GM19324 (cell line): ENCODE data around the gene OR9A2.

ENCODE experiments used
- ATAC-seq: cut with Tn5 transposase; IDR thresholded peaks from one replicate; pipeline ENCODE4 v1.9.1; 2021; ENCODE audit warnings: mild to moderate bottlenecking, moderate library complexity; ENCODE audit not compliant: unreplicated experiment, low FRiP score

OR9A2 gene, protein sequence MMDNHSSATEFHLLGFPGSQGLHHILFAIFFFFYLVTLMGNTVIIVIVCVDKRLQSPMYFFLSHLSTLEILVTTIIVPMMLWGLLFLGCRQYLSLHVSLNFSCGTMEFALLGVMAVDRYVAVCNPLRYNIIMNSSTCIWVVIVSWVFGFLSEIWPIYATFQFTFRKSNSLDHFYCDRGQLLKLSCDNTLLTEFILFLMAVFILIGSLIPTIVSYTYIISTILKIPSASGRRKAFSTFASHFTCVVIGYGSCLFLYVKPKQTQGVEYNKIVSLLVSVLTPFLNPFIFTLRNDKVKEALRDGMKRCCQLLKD

DNA sequence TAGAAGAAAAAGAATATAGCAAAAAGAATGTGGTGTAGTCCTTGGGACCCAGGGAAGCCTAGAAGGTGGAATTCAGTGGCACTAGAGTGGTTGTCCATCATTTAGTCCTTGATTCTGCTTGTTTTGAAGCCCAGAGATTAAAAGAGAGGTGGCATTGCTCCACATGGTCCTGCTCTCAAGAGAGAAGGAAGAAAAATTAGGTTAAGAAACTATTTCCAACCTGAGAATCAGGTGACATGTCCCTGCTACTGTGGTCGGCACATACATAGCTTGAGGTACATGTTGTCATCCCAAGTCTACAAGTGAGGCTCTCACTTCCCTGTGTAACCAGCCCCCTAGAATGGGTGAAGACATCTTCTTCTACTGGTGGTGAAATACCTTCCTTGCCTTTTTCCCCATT is at the start of gene OR9A2:
Gene OR9A2, minus strand, starts transcription at position 101 of the 400 bp plus-strand sequence. Its CDS starts 0 bp downstream, at position 101.
- ATAC-seq: no peak

DNA sequence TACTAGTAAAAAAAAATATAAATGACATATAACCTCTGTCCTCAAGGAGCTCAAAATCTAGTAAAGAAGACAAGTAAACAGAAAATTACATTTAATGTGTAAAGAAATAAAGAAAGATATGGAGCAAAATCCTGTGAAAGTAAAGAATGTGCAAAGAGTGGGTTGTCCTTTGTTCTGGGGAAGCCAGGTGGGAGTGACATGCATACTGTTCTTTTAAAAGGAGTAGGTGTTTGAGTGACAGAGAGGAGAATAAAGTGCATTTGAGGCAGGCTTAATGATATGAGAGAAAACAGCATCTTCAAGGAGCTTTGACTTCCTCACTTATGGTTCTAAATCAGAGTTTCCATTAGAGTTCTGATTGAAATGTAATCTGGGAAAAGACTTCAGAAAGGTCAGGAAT is 47.2 kb upstream of the OR9A2 start:
- ATAC-seq: no peak

DNA sequence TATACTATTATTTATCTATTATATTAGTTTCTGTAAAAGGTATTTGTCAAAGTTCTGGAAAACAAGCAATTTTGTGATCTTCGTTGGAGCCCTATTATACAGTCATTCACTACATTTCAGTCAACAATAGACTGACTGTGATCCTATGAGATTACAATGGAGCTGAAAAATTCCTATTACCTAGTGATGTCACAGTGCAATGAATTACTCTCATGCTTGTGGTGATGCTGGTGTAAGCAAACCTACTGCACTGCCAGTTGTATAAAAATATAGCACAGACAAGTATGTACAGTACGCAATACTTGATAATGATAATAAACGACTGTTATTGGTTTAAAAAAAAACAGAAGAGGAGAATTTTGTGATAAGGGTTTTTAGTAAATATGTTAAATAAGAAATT is 46.6 kb upstream of the OR9A2 start:
- no peak for ATAC-seq

DNA sequence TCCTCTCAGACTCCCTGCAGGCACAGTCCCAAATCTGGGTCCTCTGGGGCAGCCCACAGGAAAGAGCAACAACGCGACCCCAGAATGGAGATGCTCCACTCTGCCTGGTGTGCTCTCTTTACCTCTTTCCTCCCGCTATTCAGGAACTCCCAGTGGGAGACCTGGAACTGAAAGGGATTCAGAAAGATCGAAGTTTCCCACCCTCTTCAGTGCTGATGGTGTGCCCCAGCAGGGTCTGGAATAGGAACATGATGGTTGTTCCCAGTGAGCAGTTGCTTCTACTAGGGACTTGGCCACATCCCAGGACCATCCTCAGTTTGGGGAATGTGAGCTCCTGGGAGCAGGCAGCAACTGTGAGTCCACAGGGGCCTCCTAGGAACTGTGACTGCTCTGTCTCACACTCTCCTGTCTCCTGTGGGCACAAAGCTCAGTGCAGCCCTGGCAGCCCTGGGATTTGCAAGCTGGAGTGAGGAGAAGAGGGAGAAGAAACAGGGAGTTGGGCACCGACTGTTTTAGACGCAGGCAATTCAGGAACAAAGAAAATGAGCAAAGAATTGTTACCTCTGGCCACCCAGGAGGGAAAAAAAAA is 43.1 kb upstream of the OR9A2 start:
- ATAC-seq: no peak

DNA sequence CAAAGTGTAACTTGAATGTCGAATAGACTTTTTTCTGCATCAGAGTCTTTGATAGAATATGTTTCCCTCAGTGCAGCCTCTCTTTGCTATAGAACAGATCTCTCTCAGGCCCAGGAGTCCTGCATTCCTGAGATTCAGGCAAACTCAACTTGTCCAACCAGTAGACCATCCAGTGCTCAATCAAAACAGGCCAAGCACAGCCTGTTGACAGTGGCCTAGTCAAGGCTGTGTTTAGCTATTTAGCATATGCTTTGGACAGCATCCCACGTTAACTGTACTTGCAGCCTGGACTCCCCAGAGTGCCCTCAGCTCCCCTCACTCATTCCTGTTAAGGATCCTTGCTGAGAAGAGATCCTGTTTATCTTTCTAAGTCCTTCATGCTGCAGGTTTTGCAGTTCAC is 41.5 kb upstream of the OR9A2 start:
- ATAC-seq: no peak

DNA sequence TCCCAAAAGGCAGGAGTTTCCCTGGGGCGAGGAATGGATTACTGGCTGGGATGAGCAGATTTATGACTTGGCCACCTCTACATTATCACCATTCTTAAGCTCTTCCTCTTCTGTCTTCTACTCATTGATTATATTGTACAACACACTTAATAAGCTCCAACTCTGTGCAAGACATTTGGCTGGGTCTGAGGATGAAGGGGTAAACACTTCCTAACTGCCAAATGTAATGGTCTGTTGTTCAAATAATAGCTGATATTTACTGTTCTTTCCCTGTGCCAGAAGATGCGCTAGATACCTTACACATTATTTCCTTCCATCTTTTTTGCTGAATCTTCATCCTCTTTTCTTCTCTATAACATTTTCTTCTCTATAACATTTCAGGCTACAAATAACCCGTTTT is 36.8 kb upstream of the OR9A2 start:
- ATAC-seq: no peak

DNA sequence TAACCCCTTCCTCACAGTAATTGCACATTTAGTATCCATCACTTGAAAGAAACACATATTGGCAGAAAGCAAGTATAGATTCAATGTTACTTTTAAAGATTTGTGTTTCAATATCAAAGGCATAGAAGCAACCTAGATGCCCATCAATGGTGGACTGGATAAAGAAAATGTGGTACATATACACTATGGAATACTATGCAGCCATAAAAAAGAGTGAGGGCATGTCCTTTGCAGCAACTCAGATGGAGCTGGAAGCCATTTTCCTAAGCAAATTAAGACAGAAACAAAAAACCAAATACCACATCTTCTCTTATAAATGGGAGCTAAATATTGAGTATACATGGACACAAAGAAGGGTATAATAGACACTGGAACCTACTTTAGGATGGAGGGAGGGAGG is 28.8 kb upstream of the OR9A2 start:
- no peak for ATAC-seq

DNA sequence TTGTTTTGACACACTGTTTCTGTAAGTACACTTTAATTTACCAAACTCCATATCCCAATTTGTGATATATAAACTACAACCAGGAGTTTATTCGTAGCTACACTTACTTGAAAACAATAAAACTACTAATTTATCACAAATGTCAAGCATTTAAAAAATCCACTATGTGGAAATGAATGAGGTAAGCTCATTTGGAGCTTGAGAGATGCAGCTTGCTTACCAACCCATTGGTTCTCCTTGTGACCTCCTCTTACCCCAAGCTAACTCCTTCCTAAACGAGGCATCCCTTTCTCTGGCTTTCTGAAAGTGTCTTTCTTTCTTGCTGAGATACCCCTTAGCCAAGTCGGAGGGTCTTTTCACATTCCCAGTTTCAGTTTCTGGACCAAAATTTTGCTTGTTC is 27.7 kb upstream of the OR9A2 start:
- no peak for ATAC-seq

DNA sequence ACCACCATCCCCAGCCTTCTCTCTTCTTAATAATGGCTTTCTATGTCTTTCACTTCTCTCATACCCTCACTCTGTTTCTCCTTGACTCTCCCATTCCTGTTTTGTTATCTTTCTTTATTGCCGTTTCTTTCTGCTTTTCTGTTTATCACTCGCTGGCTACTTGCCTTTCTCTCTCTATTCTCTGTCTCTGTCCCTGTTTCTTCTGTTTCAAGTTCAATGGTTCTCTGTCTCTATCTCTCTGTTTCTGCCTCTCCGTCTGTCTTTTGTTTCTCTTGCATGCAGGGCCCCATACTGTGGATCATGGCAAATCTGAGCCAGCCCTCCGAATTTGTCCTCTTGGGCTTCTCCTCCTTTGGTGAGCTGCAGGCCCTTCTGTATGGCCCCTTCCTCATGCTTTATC is 25.1 kb upstream of the OR9A2 start, which contains the start of gene OR6V1:
Gene OR6V1, plus strand, starts transcription at position 301 of the 400 bp plus-strand sequence. Its CDS starts 0 bp downstream, at position 301.
- no peak for ATAC-seq

DNA sequence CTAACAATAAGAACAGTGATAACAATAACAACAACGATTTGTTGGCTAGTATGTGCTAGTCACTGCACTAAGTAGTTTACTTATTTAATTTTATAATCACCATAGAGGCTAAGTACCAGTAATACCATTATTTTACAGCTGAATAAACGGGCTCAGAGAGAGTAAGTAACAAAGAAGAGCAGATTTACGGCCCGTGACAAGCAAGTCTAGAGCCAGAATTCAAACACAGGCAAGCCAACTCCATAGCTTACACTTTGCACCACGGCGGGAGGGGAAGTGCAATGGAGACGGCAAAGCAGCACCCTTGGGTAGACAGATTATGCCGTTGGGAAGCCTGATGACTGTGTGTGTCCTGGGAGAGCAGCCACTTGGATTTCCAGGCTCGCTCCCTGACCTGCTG is 24.0 kb upstream of the OR9A2 start:
- ATAC-seq: no peak

- no peak for ATAC-seq
Observed at GRCh38 chr7:143049362-143049761, 22.4 kb upstream of the OR9A2 start.

DNA sequence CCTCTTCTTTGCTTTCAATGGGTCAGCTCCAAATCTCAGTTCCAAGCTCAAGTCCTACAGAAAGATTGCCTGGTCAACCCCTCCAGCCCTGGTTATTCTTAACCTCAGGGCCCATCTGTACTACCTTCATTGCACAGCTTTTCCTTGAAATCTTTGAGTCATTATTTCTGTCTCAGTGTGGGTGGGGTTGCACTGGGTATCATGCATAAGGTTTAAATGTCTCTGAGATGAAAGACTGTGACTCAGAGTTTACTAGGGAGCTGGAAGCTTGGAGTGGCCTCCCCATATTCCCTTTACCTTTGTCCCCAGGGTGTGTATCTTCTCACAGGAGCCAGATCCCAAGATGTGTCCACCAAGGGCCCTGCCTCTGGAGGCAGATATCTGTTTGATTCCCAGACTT is 21.9 kb upstream of the OR9A2 start:
- ATAC-seq: no peak

GRCh38 chr7:143047326-143047725 is 20.4 kb upstream of the OR9A2 start:
- ATAC-seq: no peak

DNA sequence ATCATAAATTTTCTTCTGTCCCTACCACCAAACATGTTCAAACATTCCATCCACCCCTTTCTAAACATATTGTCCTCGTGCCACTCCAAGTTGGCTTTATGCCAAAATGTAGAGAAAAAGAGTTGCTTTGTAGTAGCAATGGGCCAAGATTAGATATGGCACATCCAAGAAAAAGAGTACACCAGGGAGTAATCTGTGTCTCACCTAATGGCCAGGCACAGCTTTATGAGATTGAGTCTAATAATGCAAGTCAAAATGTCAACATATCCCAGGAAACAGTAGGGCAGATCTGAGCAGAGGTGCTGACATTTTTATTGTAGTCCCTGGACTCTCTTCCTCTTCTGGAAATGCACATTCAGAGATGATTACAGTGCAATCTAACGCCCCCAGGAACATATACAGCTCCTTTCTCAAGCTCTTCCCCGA is 19.5 kb upstream of the OR9A2 start:
- no peak for ATAC-seq

GRCh38 chr7:143043391-143043790 is 16.5 kb upstream of the OR9A2 start:
- ATAC-seq: no peak

DNA sequence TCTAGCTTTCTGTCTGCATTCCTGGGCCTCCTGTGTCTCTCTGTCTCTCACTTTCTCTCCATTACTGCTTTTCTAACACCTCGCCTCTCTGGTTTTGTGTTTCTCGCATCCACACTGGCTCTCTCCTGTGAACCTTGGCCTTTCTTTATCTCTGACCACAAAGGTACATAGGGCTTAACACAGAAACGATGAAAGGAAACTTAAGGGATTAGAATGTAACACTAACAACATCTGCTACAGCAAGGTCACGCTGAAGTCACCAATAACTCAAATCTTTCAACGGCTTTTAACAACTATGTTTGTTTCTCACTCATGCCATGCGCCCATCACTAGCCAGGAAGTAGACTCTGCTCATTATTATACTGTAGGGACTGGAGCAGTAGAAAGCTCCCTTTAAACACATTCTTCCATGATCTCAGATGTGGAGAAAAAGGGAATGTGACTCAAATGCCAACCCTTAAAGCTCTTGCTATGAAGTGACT is 15.9 kb upstream of the OR9A2 start:
- ATAC-seq: no peak

- ATAC-seq: no peak
Observed at GRCh38 chr7:143042159-143042789, 15.3 kb upstream of the OR9A2 start.

DNA sequence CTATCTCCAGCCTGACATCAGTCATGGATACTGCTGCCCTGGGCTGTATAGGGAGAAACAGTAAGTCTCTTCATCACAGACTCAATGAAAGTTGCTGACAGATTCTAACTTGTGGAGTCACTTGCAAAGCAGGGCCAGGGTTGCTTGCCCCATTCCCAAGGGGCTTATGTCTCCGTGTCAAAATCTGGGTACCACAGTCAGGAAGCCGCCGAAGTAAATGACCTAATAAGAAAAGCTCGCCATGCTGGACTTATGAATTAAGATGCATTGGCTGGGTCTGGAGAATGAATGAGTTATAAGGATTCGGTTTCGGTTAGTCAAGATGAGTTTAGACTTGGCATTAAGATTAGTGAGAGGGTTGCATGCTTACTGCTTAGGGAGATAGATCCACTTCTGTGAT is 14.4 kb upstream of the OR9A2 start:
- no peak for ATAC-seq

DNA sequence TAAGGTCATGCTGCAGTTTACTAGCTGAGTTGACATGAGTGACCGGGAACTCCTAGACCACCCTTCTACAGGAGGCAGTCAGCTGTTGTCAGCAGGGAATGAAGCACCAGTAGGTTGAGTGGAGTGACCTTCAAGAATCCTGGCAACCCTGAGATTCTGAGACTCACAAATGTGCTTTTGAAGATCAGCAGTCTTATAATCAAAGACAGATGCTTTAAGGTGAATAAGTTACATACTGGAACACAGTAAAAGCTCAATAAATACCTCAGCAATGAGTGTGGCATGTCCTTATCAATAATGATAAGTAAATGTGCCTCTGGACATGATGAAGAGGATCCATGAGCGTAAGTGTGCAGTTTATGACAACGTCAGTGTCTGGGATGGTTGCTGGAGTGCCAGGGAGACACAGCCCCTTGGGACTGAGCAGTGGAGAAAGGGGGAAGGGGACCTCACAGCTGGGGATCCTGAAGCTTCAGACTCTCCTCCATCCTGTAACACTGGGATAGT is 13.3 kb upstream of the OR9A2 start:
- no peak for ATAC-seq

DNA sequence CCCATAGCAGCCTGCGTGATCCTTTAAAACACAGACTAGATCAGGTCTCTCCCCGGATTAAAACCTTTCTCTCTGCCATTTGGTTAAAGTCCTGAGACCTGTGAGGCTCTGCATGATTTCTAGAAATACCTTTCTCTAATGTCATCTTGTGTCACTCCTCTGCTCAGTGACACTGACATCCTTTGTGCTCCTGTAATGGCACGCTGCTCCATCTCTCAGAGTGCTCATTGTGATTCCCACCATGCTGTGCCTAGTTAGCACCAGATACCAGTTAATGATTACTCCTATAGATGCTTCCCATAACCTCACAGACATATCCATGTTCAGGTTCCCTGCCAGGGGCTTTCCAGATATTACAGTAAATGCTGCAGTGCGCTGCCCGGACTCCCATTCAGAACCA is 11.7 kb upstream of the OR9A2 start:
- ATAC-seq: no peak

DNA sequence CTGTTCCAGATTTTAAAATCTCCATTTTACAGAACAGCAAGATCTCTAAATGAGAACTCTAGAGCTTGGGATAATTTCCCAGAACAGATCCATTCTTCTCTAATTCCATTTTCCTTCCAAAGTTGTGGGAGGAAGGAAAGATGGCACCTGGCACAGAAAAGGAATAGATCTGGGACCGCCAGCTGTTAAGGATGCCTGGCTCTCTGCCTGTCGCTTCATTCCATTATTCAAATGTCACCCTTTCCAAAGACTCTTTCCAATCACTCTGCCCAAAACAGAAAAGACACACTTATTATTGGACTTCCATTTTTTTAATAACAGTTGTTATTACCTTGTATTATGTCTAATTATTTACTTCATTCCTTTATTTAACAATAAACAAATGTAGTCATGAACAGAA is 751 bp upstream of the OR9A2 start:
- ATAC-seq: no peak

DNA sequence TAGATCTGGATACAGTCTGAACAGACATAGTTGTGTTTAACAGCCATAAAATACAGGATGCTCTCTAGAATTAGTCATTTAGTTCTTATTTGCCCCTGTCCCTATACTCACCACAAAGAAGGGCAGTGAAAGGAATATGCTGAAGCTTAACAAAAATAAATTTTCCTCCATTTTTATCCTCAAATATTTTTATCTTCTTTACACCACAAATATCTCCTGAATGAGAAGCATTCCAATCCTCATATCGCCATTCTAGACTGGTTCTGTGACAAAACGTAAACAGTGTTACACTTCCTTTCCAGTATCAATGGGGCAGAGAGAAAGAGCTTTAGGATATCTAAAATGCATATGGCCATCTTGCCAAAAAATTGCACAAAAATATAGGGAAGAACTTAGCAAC is 1.6 kb downstream of the OR9A2 start:
- no peak for ATAC-seq
